IPS-15b (cell line): ENCODE results near the gene SEMA3C.

Experiments used
- H3K27me3 ChIP-seq: one replicate; pipeline ENCODE4 v1.6.1; 2013; ENCODE audit warnings: low read length; ENCODE audit not compliant: control insufficient read depth, insufficient read depth
- H3K36me3 ChIP-seq: one replicate; pipeline ENCODE4 v1.6.1; 2013; ENCODE audit warnings: low read length; ENCODE audit not compliant: control insufficient read depth, insufficient read depth
- H3K4me1 ChIP-seq: one replicate; pipeline ENCODE4 v1.6.1; 2013; ENCODE audit warnings: mild to moderate bottlenecking, low read length; ENCODE audit not compliant: control insufficient read depth, insufficient read depth
- H3K4me3 ChIP-seq: one replicate; pipeline ENCODE4 v1.5.1; 2013; ENCODE audit warnings: low read depth, low read length
- H3K9ac ChIP-seq: one replicate; pipeline ENCODE4 v1.6.1; 2013; ENCODE audit warnings: low read depth, mild to moderate bottlenecking, low read length
- H3K9me3 ChIP-seq: one replicate; pipeline ENCODE4 v1.6.1; 2013; ENCODE audit warnings: mild to moderate bottlenecking, low read length; ENCODE audit not compliant: control insufficient read depth, insufficient read depth

Gene SEMA3C

DNA sequence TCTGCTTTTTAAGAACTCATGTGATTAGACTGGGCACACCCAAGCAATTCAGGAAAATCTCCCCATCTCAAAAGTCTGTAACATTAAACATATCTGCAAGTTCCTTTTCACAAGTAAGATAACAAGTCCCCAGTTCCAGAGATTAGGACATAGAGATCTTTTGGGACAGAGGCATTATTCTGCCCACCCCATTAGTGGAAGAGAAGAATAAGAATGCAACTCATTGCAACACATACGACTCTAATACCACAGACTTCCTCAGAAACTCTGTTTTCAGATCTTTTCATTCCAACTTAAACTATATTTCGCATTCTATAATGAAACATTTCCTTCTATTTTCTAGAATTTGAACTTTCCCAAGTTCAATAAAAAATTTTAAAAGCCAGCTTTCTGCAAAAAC is 137.7 kb downstream of the SEMA3C start:
- Histone ChIP-seq H3K9me3 (no peaks in the 10 kb centered on the region), H3K4me1 (peaks cover 5% of the 10 kb centered on the region), H3K27me3 (no peaks in the 10 kb centered on the region), H3K9ac (no peak overlapping the region), H3K36me3 (no peaks in the 10 kb centered on the region), H3K4me3 (no peak overlapping the region)

GRCh38 chr7:80779456-80779855 is 139.4 kb downstream of the SEMA3C start:
- Histone ChIP-seq H3K4me1 (peaks cover 5% of the 10 kb centered on the region), H3K9ac (no peak overlapping the region), H3K27me3 (no peaks in the 10 kb centered on the region), H3K36me3 (no peaks in the 10 kb centered on the region), H3K9me3 (no peaks in the 10 kb centered on the region), H3K4me3 (no peak overlapping the region)

- no peaks in the 10 kb centered on the region for H3K36me3 ChIP-seq
- H3K4me1 ChIP-seq: peaks cover 6% of the 10 kb centered on the region
- no peaks in the 10 kb centered on the region for H3K9me3 ChIP-seq
- H3K9ac ChIP-seq: no peak overlapping the region
- H3K4me3 ChIP-seq: no peak overlapping the region
- H3K27me3 ChIP-seq: peaks cover 15% of the 10 kb centered on the region
These were observed 143.0 kb downstream of the SEMA3C start for GRCh38 chr7:80775897-80776296.

DNA sequence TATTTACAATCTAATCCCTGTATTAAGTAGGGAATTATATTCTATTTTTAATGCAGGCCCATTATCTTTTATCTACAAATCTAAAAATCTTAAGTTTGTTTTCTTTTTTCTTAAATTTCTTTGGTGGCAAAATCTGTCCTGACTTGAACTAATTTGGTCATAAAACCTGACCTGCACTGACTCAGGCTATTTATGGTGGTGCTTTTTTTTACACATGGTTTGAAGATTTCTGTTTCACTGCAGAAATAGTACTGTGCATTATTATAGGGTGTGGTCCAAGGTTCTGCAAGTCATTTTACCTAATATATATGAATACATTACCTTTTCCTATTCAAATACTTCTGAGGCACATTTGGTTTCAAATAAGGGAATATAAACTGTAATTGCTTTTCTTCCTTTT is 143.4 kb downstream of the SEMA3C start:
- no peak overlapping the region for H3K4me3 ChIP-seq
- no peaks in the 10 kb centered on the region for H3K36me3 ChIP-seq
- H3K27me3 ChIP-seq: peaks cover 18% of the 10 kb centered on the region
- H3K9me3 ChIP-seq: no peaks in the 10 kb centered on the region
- peaks cover 7% of the 10 kb centered on the region for H3K4me1 ChIP-seq
- no peak overlapping the region for H3K9ac ChIP-seq

DNA sequence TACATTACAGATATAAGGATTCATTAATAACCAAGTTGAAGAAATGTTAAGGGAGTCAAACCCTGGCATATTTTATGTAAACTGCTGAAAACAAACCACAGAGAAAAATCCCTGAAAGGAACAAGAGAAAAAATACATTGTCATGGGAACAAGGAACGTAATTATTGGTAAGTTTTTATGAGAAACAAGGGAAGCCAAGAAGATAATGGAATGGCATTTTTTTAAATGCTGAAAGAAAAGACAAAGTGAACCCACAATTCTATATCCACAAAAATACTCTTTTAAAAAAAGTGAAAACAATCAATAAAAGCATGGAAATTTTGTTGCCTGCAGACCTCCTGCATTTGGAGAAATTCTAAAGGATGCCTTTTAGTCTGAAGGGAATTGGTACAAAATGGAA is 144.0 kb downstream of the SEMA3C start:
- no peak overlapping the region for H3K9ac ChIP-seq
- peaks cover 23% of the 10 kb centered on the region for H3K27me3 ChIP-seq
- H3K9me3 ChIP-seq: no peaks in the 10 kb centered on the region
- no peak overlapping the region for H3K4me3 ChIP-seq
- peaks cover 7% of the 10 kb centered on the region for H3K4me1 ChIP-seq
- H3K36me3 ChIP-seq: no peaks in the 10 kb centered on the region

DNA sequence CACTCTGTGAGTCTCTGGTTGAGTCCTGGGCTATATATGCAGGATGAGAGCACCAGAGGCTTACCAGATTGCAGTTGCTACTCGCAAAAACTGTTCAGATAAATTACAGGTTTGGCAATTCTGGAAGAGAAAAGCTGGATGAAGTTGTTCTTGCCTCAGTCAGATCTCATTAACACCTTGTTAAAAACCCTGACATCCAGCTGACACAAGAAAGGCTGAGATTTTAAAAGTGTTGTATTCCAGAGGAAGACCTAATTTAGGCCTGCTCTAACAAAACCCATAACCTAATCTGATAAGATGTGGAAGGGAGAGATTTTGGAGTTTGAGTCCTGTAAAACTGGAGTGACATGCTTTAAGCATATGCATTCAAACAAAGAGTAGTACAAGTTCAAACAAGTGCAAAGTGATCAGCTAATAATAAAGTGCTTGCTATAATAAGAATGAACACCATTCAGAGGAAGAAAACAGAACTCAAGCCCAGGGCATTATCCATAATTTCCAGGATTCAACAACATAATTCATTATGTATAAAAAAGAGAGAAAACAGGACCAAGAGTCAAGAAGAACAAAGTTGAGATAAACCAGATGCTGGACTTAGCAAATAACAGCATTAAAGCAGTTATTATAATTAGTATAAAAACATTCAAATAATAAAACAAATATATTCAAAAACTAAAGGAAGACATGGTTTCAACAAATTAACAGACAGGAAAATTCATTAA is 144.9 kb downstream of the SEMA3C start:
- peaks cover 7% of the 10 kb centered on the region for H3K4me1 ChIP-seq
- H3K27me3 ChIP-seq: peaks cover 23% of the 10 kb centered on the region
- no peak overlapping the region for H3K4me3 ChIP-seq

DNA sequence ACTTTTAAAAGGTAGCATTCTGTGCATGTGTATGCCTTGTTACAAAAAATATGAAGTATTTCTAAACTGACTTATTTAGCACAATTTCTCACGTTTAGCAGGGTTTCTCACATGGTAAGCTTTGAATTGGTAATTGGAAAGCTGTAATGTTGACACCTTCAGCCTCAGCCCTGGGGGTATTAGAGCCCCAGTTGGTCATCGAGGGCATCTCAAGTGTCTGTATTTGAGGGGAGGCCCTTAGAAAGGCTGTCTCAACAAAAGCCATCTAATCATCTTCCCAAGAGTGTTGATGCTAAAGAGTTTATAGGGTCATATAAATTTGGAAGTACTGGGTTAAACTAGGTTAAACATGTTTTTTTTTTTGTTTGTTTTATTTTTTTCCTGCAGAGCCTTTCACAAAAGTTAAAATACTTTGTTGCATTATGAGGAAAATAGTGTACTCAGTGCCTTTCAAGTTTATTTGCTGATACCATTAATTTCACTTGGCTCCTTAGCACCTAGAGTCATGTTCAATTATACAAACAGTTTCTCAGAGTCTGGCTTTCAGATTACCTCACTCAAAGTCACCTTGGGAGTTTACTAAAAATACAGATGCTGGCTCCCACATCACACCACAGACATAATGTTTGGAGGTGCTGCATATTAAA is 146.4 kb downstream of the SEMA3C start:
- no peak overlapping the region for H3K4me3 ChIP-seq
- H3K36me3 ChIP-seq: no peaks in the 10 kb centered on the region
- peaks cover 7% of the 10 kb centered on the region for H3K4me1 ChIP-seq
- H3K9me3 ChIP-seq: no peaks in the 10 kb centered on the region
- H3K27me3 ChIP-seq: peaks cover 23% of the 10 kb centered on the region
- H3K9ac ChIP-seq: no peak overlapping the region

More for the DNA sequence above, 144.9 kb downstream of the SEMA3C start:
- H3K9ac ChIP-seq: no peak overlapping the region
- no peaks in the 10 kb centered on the region for H3K36me3 ChIP-seq
- no peaks in the 10 kb centered on the region for H3K9me3 ChIP-seq

GRCh38 chr7:80771523-80771922 is 147.3 kb downstream of the SEMA3C start:
- H3K9me3 ChIP-seq: no peaks in the 10 kb centered on the region
- H3K4me3 ChIP-seq: no peak overlapping the region
- no peak overlapping the region for H3K9ac ChIP-seq
- peaks cover 7% of the 10 kb centered on the region for H3K4me1 ChIP-seq
- no peaks in the 10 kb centered on the region for H3K36me3 ChIP-seq
- H3K27me3 ChIP-seq: peaks cover 23% of the 10 kb centered on the region

GRCh38 chr7:80770675-80771081 is 148.2 kb downstream of the SEMA3C start:
- Histone ChIP-seq H3K9me3 (no peaks in the 10 kb centered on the region), H3K4me3 (no peak overlapping the region), H3K9ac (no peak overlapping the region), H3K36me3 (no peaks in the 10 kb centered on the region), H3K27me3 (peaks cover 23% of the 10 kb centered on the region), H3K4me1 (peaks cover 7% of the 10 kb centered on the region)

GRCh38 chr7:80770061-80770460 is 148.8 kb downstream of the SEMA3C start:
- H3K4me3 ChIP-seq: no peak overlapping the region

GRCh38 chr7:80768756-80769155 is 150.1 kb downstream of the SEMA3C start:
- Histone ChIP-seq H3K4me1 (peaks cover 14% of the 10 kb centered on the region), H3K9me3 (no peaks in the 10 kb centered on the region), H3K4me3 (no peak overlapping the region), H3K27me3 (peaks cover 20% of the 10 kb centered on the region), H3K9ac (no peak overlapping the region), H3K36me3 (no peaks in the 10 kb centered on the region)

More at GRCh38 chr7:80770061-80770460, 148.8 kb downstream of the SEMA3C start:
- Histone ChIP-seq H3K9ac (no peak overlapping the region), H3K4me1 (peaks cover 7% of the 10 kb centered on the region), H3K27me3 (peaks cover 23% of the 10 kb centered on the region), H3K9me3 (no peaks in the 10 kb centered on the region), H3K36me3 (no peaks in the 10 kb centered on the region)

DNA sequence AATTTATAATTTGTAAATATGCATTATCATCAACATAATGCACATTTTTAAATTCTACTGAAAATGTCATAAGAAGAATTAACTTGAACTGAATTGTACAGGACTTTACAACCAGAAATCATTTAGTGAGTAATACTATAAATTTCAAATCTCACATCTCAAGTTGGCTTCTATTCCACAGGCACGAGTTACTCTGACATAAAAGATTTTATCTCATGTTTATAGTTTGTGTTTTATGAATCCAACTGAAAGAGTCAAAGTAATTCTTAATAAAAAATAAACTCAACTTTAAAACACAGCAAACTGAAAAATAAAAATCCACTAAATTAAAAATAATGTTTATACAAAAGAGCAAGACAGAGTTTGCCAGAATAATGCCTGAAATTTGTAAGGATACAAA is 151.2 kb downstream of the SEMA3C start:
- Histone ChIP-seq H3K9ac (no peak overlapping the region), H3K9me3 (no peaks in the 10 kb centered on the region), H3K4me3 (no peak overlapping the region), H3K4me1 (peaks cover 21% of the 10 kb centered on the region), H3K27me3 (peaks cover 14% of the 10 kb centered on the region), H3K36me3 (no peaks in the 10 kb centered on the region)
